Mucosa of rectum (tissue), 2 donors: ENCODE data around the gene CBLC.

Source experiments
- H3K27ac ChIP-seq, 2 donors: one replicate each; pipeline ENCODE4 v1.7.0; 2013; ENCODE audit warnings: inconsistent platforms in 2 of 2, low read depth in 2 of 2, low read length in 2 of 2
- H3K27me3 ChIP-seq, 2 donors: one replicate each; pipeline ENCODE4 v1.7.0; 2013; ENCODE audit warnings: low read length in 2 of 2; ENCODE audit not compliant: control insufficient read depth in 2 of 2, insufficient read depth in 2 of 2
- H3K36me3 ChIP-seq, 2 donors: one replicate each; pipeline ENCODE4 v1.7.0; 2013; ENCODE audit warnings: low read length in 2 of 2; ENCODE audit not compliant: control insufficient read depth in 2 of 2, insufficient read depth in 2 of 2
- H3K4me1 ChIP-seq, 2 donors: one replicate each; pipeline ENCODE4 v1.7.0; 2013; ENCODE audit warnings: low read length in 2 of 2, mild to moderate bottlenecking in 1 of 2; ENCODE audit not compliant: control insufficient read depth in 2 of 2, insufficient read depth in 2 of 2
- H3K4me3 ChIP-seq, 2 donors: one replicate each; pipeline ENCODE4 v1.7.0; 2013; ENCODE audit warnings: low read length in 2 of 2
- H3K9ac ChIP-seq, 2 donors: one replicate each; pipeline ENCODE4 v1.7.0; 2013; ENCODE audit warnings: low read length in 2 of 2, low read depth in 1 of 2, mild to moderate bottlenecking in 1 of 2
- H3K9me3 ChIP-seq, 2 donors: one replicate each; pipeline ENCODE4 v1.7.0; 2013; ENCODE audit warnings: low read length in 2 of 2; ENCODE audit not compliant: control insufficient read depth in 2 of 2
- donor health status: healthy.
- donor health status: Normal muscosa, but diverticular disease.

The CBLC gene

GRCh38 chr19:44746616-44746945, 31.1 kb upstream of the CBLC start:
- Histone ChIP-seq H3K27ac (peak overlapping the region; percentile 93 to 99), H3K4me3 (peak overlapping the region; percentile 50 to 91), H3K36me3 (peaks cover 4 to 10% of the 10 kb centered on the region in 2 donors), H3K9ac (peak overlapping the region; percentile 48 to 68), H3K9me3 (no peaks in the 10 kb centered on the region), H3K4me1 (peaks cover 68 to 79% of the 10 kb centered on the region in 2 donors), H3K27me3 (no peaks in the 10 kb centered on the region)

DNA sequence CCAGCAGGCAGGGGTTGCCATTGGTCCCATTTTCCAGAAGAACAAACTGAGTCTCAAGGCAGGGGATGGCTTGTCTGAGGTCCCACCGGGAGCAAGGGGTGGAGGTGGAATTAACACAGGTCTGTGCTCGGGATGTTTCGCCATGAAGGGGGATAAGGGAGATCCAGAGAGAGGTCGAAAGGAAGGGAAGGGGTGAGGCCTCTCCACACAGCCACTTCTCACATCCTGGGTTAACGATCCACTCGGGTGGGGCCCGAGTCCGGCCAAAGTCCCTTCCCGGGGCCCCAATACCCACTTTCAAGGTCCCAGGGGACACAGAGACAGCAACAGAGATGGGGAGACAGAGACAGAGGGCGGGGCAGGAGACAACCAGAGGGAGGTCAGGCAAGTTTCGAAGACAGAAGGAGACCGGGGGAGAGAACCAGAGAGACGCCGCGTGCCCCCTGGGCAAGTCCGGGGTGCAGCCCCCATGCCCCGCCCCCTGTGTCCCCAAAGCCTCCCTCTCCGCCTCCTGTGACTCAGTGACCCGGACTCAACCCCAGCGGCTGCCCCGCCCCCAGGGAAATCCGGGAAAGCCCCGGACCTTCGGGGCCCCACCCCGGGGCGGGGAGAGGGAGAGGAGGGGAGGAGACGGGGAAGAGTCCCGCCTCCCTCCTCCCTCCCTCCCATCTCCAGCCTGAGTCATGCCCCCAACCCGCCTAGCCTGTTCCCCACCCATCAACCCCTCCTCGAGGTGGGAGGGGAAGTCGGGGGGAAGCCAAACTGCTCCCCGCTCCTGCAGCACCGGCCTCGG, 30.5 kb upstream of the CBLC start:
- Histone ChIP-seq H3K4me3 (peak overlapping the region; percentile 72 to 91), H3K9me3 (no peaks in the 10 kb centered on the region), H3K4me1 (peaks cover 65 to 78% of the 10 kb centered on the region in 2 donors), H3K27ac (peak overlapping the region; percentile 93 to 99), H3K27me3 (no peaks in the 10 kb centered on the region), H3K9ac (peak overlapping the region; percentile 58 to 82), H3K36me3 (peaks cover 4 to 10% of the 10 kb centered on the region in 2 donors)

GRCh38 chr19:44747739-44748425, 29.8 kb upstream of the CBLC start:
- H3K4me1 ChIP-seq: peaks cover 65 to 78% of the 10 kb centered on the region in 2 donors
- H3K27me3 ChIP-seq: no peaks in the 10 kb centered on the region
- H3K4me3 ChIP-seq: peak overlapping the region; percentile 72 to 91
- H3K27ac ChIP-seq: peak overlapping the region; percentile 93 to 99
- H3K9me3 ChIP-seq: no peaks in the 10 kb centered on the region
- H3K9ac ChIP-seq: peak overlapping the region; percentile 58 to 82
- H3K36me3 ChIP-seq: peaks cover 9 to 18% of the 10 kb centered on the region in 2 donors

GRCh38 chr19:44748426-44749254, 29.1 kb upstream of the CBLC start, which contains the start of gene BCL3:
TSS of gene BCL3 (plus strand) at chr19:44748708. CDS start at chr19:44748791, 83 bp downstream.
- Histone ChIP-seq H3K36me3 (peaks cover 9 to 18% of the 10 kb centered on the region in 2 donors), H3K4me3 (peak within 1 kb of the TSS; percentile 91), H3K9ac (peak within 1 kb of the TSS; percentile 88 to 92), H3K4me1 (peaks cover 65 to 78% of the 10 kb centered on the region in 2 donors), H3K9me3 (no peaks in the 10 kb centered on the region), H3K27me3 (no peaks in the 10 kb centered on the region), H3K27ac (peak within 1 kb of the TSS; percentile 93 to 99)

- Histone ChIP-seq H3K36me3 (peaks cover 9 to 18% of the 10 kb centered on the region in 2 donors), H3K27ac (peak overlapping the region; percentile 93 to 99), H3K4me3 (peak overlapping the region; percentile 86 to 91), H3K9ac (peak overlapping the region; percentile 88 to 92), H3K4me1 (peaks cover 65 to 77% of the 10 kb centered on the region in 2 donors), H3K9me3 (no peaks in the 10 kb centered on the region), H3K27me3 (no peaks in the 10 kb centered on the region)
These were observed 28.4 kb upstream of the CBLC start for GRCh38 chr19:44749292-44749691.

GRCh38 chr19:44749994-44750393, 27.7 kb upstream of the CBLC start:
- peak overlapping the region; percentile 88 to 92 for H3K9ac ChIP-seq
- H3K27me3 ChIP-seq: no peaks in the 10 kb centered on the region
- H3K36me3 ChIP-seq: peaks cover 9 to 18% of the 10 kb centered on the region in 2 donors
- H3K27ac ChIP-seq: peak overlapping the region; percentile 93 to 99
- peaks cover 64 to 76% of the 10 kb centered on the region in 2 donors for H3K4me1 ChIP-seq
- H3K9me3 ChIP-seq: no peaks in the 10 kb centered on the region
- peak overlapping the region; percentile 86 to 91 for H3K4me3 ChIP-seq

DNA sequence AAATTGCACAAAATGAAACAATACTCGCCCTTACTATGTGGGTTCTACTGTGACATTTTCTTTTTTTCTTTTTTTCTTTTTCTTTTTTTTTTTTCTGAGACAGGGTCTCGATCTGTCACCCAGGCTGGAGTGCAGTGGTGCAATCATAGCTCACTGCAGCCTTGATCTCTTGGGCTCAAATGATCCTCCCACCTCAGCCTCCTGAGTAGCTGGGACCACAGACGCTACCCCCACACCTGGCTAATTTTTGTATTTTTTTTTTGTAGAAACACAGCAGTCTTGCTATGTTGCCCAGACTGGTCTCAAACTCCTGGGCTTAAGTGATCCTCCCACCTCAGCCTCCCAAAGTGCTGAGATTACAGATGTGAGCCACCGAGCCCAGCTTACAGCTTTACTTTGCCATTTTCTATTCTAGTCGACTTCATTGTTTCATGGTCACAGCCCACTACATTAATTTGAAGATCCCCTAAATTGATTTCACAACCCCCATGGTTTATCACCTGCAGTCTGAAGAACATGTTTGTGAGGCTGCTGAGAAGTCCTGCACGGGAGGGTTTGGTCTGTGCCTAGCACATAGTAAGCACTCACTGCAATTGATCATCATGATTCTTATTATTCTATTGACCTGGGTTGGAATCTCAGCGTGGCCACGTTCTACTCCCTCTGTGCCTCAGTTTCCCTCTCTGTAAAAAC, 25.4 kb upstream of the CBLC start:
- Histone ChIP-seq H3K36me3 (peaks cover 17 to 33% of the 10 kb centered on the region in 2 donors), H3K27ac (peak overlapping the region; percentile 95 to 97), H3K4me1 (peaks cover 55 to 64% of the 10 kb centered on the region in 2 donors), H3K4me3 (peak overlapping the region in 1 of 2 donors; percentile 72), H3K27me3 (no peaks in the 10 kb centered on the region), H3K9ac (peak overlapping the region; percentile 45 to 66), H3K9me3 (no peaks in the 10 kb centered on the region)

GRCh38 chr19:44752816-44753625, 24.7 kb upstream of the CBLC start:
- peak overlapping the region; percentile 62 to 72 for H3K4me3 ChIP-seq
- H3K9ac ChIP-seq: peak overlapping the region; percentile 45 to 66
- no peaks in the 10 kb centered on the region for H3K9me3 ChIP-seq
- peaks cover 53 to 58% of the 10 kb centered on the region in 2 donors for H3K4me1 ChIP-seq
- H3K27ac ChIP-seq: peak overlapping the region; percentile 95 to 97
- H3K36me3 ChIP-seq: peaks cover 24 to 40% of the 10 kb centered on the region in 2 donors
- no peaks in the 10 kb centered on the region for H3K27me3 ChIP-seq

DNA sequence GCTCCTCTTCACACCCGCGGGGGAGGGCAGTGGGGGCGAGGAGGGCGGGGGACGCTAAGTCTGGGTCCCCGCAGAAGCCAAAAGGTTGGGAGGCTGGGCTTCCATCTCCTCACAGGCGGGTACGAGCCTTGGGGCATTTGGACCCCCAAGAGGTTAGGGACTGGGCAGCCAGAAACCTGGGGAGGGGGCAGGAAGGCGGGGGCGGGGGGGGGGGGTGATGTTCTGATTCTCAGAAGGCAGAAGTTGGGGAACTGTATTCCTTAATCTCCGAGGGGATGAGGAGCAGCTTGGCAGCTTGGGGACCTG, 24.1 kb upstream of the CBLC start:
- Histone ChIP-seq H3K36me3 (peaks cover 29 to 45% of the 10 kb centered on the region in 2 donors), H3K27me3 (no peaks in the 10 kb centered on the region), H3K27ac (peak overlapping the region; percentile 95 to 97), H3K9me3 (no peaks in the 10 kb centered on the region), H3K4me1 (peaks cover 53 to 56% of the 10 kb centered on the region in 2 donors), H3K9ac (peak overlapping the region; percentile 74 to 97), H3K4me3 (peak overlapping the region; percentile 62 to 72)
